GM18951 (cell line): ENCODE results near the gene PDE10A.

Experiments used
- POLR2A ChIP-seq: IDR thresholded peaks from 4 replicates; pipeline ENCODE4 v1.6.1; 2011; ENCODE audit warnings: mild to moderate bottlenecking; ENCODE audit not compliant: insufficient read length, insufficient read depth; ENCODE audit errors: extremely low read depth
- in situ Hi-C: fragments of 300-500 bp; cut with MboI; formaldehyde crosslinking; loops from one replicate; pipeline ENCODE4 v1.12.0; 2022; ENCODE audit warnings: low sequenced_read_pairs, mixed read lengths, inconsistent platforms; ENCODE audit not compliant: unreplicated experiment

Gene PDE10A

GRCh38 chr6:165453395-165453794 lies 209.6 kb downstream of the PDE10A start:
- TF ChIP-seq POLR2A = no peak
- in situ Hi-C loops = no loop called here

GRCh38 chr6:165451838-165452237 lies 211.2 kb downstream of the PDE10A start:
- in situ Hi-C loops = no loop called here
- TF ChIP-seq POLR2A = no peak

GRCh38 chr6:165448210-165448609 lies 214.8 kb downstream of the PDE10A start:
- in situ Hi-C loops = no loop called here
- TF ChIP-seq POLR2A = no peak

DNA sequence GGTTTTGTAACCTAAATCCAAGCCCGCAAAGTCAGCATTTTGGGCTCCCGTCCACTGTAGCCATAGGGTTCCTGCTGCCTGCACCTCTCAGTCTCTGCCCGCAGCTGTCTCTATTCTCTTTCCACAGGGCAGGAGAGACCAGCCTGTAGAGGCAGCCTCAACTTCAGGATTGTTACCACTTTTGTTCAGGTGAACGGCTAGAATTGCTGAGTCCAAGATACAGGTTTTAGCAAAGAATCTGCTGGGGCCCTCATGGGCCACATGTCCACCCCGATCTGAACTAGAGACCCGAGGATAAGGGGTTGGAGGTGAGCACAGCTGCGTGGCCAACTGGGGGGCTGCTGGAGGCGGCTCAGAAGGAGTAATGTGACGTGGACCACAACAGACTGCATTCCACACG lies 215.9 kb downstream of the PDE10A start:
- in situ Hi-C loops = no loop called here
- TF ChIP-seq POLR2A = no peak

- in situ Hi-C loops = no loop called here
- no peak for TF ChIP-seq POLR2A
These were observed 216.7 kb downstream of the PDE10A start for GRCh38 chr6:165446331-165446730.

DNA sequence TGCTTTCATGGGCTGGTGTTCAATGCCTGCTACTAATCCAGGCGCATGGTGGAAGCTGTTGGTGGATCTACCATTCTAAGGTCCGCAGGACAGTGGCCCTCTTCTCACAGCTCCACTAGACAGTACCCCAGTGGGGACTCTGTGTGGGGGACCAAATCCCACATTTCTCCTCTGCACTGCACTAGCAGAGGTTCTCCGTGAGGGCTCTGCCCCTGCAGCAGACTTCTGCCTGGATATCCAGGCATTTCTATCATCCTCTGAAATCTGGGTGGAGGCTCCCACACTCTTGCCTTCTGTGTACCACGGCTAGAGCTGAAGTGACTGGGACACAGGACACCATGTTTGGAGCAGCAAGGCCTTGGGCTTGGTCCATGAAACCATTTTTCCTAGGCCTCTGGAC lies 219.6 kb downstream of the PDE10A start:
- no peak for TF ChIP-seq POLR2A
- in situ Hi-C loops = no loop called here

- TF ChIP-seq POLR2A = no peak
- in situ Hi-C loops = no loop called here
These were observed 221.9 kb downstream of the PDE10A start for GRCh38 chr6:165441181-165441580.

GRCh38 chr6:165439928-165440554 lies 223.0 kb downstream of the PDE10A start:
- TF ChIP-seq POLR2A = no peak
- in situ Hi-C loops = loop anchor here (10.0 kb wide), 1 partner anchor 415 kb away; no protein-coding TSS in a partner anchor

DNA sequence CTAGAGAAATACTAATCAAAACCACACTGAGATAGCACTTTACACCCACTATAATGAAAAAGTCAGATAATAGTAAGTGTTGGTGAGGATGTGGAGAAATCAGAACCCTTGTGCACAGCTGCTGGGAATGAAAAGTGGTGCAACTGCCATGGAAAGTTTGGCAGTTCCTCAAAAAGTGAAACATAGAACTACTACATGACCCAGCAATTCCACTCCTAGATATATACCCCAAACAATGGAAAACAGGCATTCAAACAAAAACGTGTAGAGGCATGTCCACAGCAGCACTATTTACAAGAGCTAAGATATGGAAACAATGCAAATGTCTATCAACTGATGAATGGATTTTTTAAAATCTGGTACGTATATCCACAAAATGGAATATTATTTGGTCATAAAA lies 236.1 kb downstream of the PDE10A start:
- no peak for TF ChIP-seq POLR2A
- in situ Hi-C loops = no loop called here

- no peak for TF ChIP-seq POLR2A
- in situ Hi-C loops = no loop called here
These were observed 240.8 kb downstream of the PDE10A start for GRCh38 chr6:165422192-165422591.

DNA sequence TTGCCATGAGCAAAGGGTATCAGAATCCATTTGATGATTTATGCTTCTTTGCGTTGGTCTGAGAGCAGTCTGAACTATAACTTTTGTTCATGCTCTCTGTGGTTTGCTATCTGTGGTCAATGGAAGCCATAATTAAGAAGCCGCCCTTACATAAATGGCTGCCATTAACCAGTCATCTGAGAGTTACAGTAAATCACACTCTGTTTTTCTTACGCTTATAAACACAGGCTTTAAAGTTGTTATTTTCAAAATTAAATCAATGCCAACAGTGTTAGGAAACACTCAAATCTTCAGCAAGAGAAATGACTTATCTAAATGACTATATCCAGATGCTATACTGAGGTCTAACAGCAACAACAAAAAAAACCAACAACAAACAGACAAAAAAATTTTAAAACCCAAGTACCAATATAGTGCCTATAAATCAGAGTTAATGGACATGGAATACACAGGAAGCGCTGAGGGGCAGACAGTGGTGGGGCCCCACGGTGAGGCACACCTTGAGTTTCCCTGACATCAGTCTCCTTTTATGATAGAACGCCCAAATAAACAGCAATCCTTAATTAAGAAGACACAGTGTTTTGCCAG lies 245.7 kb downstream of the PDE10A start:
- in situ Hi-C loops = no loop called here
- TF ChIP-seq POLR2A = no peak

GRCh38 chr6:165404697-165405096 lies 258.3 kb downstream of the PDE10A start:
- TF ChIP-seq POLR2A = no peak
- in situ Hi-C loops = no loop called here

DNA sequence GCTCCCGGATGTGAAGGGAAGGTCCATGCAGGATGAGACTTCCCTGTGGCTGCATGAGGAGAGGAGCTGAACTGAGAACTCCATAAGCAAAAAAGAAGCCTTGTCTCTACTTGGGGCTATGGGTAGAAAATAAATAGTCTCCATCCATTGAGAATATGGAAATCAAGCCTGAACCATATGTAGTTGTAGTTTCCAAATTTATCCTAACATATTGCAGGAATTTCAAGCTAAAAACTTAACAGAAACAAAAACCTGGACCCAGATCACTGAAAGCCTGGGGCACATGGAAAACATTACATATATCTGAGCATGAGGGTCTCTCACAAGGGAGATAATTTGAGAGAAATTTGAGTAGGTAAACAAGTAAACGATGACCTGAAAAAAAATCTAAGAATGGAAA lies 258.7 kb downstream of the PDE10A start:
- TF ChIP-seq POLR2A = no peak
- in situ Hi-C loops = no loop called here

DNA sequence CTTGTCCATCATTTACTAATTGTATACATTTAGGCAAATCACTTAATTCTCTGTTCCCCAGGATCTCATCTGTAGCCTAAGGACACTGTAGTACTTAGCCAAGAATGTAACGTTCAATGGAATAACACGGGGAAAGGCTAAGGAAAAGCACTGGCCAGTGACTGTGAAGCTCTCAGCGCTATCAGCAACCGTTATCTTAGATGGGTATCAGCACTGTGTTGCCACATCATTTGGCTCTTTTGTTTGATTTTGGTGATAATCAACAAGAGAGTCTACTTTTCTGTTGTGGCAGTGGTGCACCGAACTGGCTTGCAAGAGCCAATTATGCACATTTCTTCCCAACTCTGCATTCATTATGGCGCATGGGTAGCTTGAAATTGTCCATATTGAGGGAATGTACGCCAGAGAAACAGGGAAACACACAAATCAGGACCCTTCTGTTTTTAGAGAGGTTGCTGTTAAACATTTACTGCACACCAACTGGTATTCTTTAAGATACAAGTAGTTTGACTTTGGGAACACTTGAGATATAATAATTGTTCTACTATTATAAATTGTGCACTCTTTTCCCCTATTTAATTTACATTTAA lies 259.9 kb downstream of the PDE10A start:
- in situ Hi-C loops = no loop called here
- no peak for TF ChIP-seq POLR2A
